Gastrocnemius medialis (tissue), 4 donors: ENCODE data around the gene PRRT1B. TPM values are rescaled to one million over a fixed set of nuclear protein-coding genes. Genes with fewer than 3 reads are reported as not detected.

ENCODE experiments used
- ATAC-seq, 2 donors: fragments of 150-250 bp; one replicate each; pipeline ENCODE4 v1.9.1; 2016
- DNase-seq, 2 donors: peaks; one replicate each; pipeline ENCODE4 v3.0.0-alpha.2; 2019
- H3K27ac ChIP-seq, 4 donors: fragments of 200-600 bp; sonication (generic); 1 replicate in 1 of 4; 2 replicates in 3 of 4; pipeline ENCODE4 v1.5.1; 2016 to 2018; ENCODE audit warnings: mild to moderate bottlenecking in 2 of 4, moderate library complexity in 1 of 4
- H3K27me3 ChIP-seq, 3 donors: fragments of 200-600 bp; sonication (generic) in 2 of 3; 1 replicate in 1 of 3; 2 replicates in 2 of 3; pipeline versions ENCODE4 v1.5.1 to v1.6.0; 2016 to 2019; ENCODE audit warnings: mild to moderate bottlenecking in 1 of 3, moderate library complexity in 1 of 3
- H3K36me3 ChIP-seq, 2 donors: fragments of 200-600 bp; sonication (generic) in 1 of 2; one replicate each; pipeline ENCODE4 v1.5.1; 2017 to 2018
- H3K4me1 ChIP-seq, 2 donors: fragments of 200-600 bp; sonication (generic) in 1 of 2; one replicate each; pipeline ENCODE4 v1.5.1; 2016 to 2017; ENCODE audit warnings: mild to moderate bottlenecking in 2 of 2
- H3K4me3 ChIP-seq, 4 donors: fragments of 200-600 bp; sonication (generic) in 3 of 4; 1 replicate in 1 of 4; 2 replicates in 3 of 4; pipeline ENCODE4 v1.5.1; 2016 to 2019; ENCODE audit warnings: mild to moderate bottlenecking in 2 of 4
- H3K9me3 ChIP-seq, 3 donors: fragments of 200-600 bp; sonication (generic) in 2 of 3; 1 replicate in 1 of 3; 2 replicates in 2 of 3; pipeline ENCODE4 v1.5.1; 2016 to 2019
- POLR2A ChIP-seq, 2 donors: fragments of 450-650 bp; IDR thresholded peaks; one replicate each; pipeline ENCODE4 v1.6.1; 2017; ENCODE audit warnings: antibody characterized with exemption in 2 of 2, mild to moderate bottlenecking in 2 of 2, moderate library complexity in 2 of 2
- in situ Hi-C, 4 donors: fragments of 200-750 bp; cut with MboI; loops; one replicate each; pipeline versions ENCODE4 v1.15.0 to v1.8.0; 2017; ENCODE audit warnings: low sequenced_read_pairs in 4 of 4
- intact Hi-C: fragments of 100-400 bp; cut with DNase I; formaldehyde crosslinking; loops from one replicate; pipeline ENCODE4 v1.15.1; 2023; ENCODE audit warnings: low total_unique reads
- total RNA-seq, 4 donors: library from RNA; depleted of rRNA; stranded (reverse); fragments of >200 nt; gene quantifications; one replicate each; pipeline versions ENCODE4 v1.1.0 to v1.2.3, GENCODE V29; 2016
- TF ChIP-seq, protein P1 (sequence below), 5 experiments: fragments of 450-650 bp in 3 of 5; fragments of 200-600 bp in 2 of 5; sonication (generic) in 2 of 5; IDR thresholded peaks in 4 of 5; conservative IDR thresholded peaks in 1 of 5; 1 replicate in 4 of 5; 2 replicates in 1 of 5; pipeline ENCODE4 v1.5.1; 2016 to 2019; ENCODE audit warnings: antibody characterized with exemption in 5 of 5, mild to moderate bottlenecking in 3 of 5, moderate library complexity in 3 of 5

The PRRT1B gene
- total RNA-seq, 4 donors from 2014 or later: not detected

DNA sequence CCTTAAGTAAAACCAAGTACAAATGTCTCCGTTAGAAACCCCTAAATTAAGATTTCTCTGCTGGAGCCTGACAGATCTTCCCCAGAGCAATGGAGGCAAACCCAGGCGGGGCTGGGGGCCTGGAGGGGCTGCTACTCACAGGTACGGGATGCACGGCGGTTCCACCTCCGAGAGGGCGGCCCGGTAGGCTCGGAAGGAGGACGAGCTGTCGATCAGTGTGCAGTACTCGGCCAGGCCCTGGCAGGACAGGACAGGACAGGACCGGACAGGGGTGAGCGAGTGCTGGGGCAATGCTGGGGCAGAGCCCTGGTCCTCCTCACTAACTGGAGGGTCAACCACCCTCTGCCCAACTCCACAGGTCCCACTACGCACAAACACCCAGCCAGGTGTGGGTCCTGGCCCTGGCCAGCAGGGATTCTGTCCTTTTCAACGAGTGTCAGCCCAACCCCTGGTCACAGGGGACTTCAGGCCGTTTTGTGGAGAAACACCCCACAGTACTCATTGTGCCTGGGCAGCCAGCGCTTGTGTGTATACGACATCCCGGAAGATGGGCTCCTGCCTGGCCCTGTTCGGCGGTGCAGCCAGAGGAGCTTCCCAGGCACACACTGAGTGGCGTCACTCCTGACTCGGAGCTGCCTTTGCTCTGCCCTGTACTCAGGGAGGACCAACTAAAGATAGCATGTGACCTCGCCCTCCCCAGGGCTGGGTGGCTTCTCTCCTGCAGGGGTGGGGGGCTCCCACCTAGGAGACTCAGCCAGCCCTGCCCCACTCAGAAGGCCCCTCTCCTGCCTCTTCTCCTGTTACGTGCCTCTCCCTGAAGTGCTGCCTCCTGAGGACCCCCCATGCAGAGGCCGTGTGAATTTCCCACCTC is 37.4 kb downstream of the PRRT1B start:
- no peak for DNase-seq
- TF ChIP-seq, protein P1, sequence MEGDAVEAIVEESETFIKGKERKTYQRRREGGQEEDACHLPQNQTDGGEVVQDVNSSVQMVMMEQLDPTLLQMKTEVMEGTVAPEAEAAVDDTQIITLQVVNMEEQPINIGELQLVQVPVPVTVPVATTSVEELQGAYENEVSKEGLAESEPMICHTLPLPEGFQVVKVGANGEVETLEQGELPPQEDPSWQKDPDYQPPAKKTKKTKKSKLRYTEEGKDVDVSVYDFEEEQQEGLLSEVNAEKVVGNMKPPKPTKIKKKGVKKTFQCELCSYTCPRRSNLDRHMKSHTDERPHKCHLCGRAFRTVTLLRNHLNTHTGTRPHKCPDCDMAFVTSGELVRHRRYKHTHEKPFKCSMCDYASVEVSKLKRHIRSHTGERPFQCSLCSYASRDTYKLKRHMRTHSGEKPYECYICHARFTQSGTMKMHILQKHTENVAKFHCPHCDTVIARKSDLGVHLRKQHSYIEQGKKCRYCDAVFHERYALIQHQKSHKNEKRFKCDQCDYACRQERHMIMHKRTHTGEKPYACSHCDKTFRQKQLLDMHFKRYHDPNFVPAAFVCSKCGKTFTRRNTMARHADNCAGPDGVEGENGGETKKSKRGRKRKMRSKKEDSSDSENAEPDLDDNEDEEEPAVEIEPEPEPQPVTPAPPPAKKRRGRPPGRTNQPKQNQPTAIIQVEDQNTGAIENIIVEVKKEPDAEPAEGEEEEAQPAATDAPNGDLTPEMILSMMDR (IDR thresholded peaks at IDR 0.05 in 4 of 5, conservative IDR thresholded peaks at IDR 0.05 in 1 of 5): no peak
- no peak for TF ChIP-seq POLR2A (IDR thresholded peaks at IDR 0.05)
- no peak overlapping the region for H3K4me3 ChIP-seq
- H3K36me3 ChIP-seq: peaks cover 4 to 85% of the 10 kb centered on the region in 2 donors
- no peak overlapping the region for H3K27ac ChIP-seq
- no peaks in the 10 kb centered on the region for H3K27me3 ChIP-seq
- in situ Hi-C loops: loop anchor here in 1 of 4 donors (25.0 kb wide), 1 partner anchor 680 kb away; no protein-coding TSS in a partner anchor
- no peaks in the 10 kb centered on the region for H3K9me3 ChIP-seq
- no peak for ATAC-seq
- H3K4me1 ChIP-seq: peaks cover 0 to 3% of the 10 kb centered on the region in 2 donors
- intact Hi-C loops: no loop called here

DNA sequence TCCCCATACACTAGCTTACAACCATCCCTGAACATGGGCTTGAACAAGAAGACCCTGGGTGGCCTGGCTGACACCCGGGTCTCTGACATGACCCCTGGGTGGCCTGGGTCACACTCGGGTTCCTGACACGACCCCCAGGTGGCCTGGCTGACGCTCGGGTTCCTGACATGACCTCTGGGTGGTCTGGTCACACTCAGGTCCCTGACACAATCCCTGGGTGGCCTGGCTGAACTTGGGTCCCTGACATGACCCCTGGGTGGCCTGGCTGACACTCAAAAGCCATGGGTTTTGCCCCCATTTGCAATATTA is 38.0 kb downstream of the PRRT1B start:
- in situ Hi-C loops: loop anchor here in 1 of 4 donors (25.0 kb wide), 1 partner anchor 679 kb away; no protein-coding TSS in a partner anchor
- Histone ChIP-seq H3K4me1 (peaks cover 0 to 3% of the 10 kb centered on the region in 2 donors), H3K9me3 (no peaks in the 10 kb centered on the region), H3K27ac (no peak overlapping the region), H3K27me3 (no peaks in the 10 kb centered on the region), H3K36me3 (peaks cover 4 to 85% of the 10 kb centered on the region in 2 donors), H3K4me3 (no peak overlapping the region)
- no peak for TF ChIP-seq POLR2A (IDR thresholded peaks at IDR 0.05)
- TF ChIP-seq, protein P1 (IDR thresholded peaks at IDR 0.05 in 4 of 5, conservative IDR thresholded peaks at IDR 0.05 in 1 of 5): no peak
- intact Hi-C loops: no loop called here
- ATAC-seq (no peak), DNase-seq (no peak)

DNA sequence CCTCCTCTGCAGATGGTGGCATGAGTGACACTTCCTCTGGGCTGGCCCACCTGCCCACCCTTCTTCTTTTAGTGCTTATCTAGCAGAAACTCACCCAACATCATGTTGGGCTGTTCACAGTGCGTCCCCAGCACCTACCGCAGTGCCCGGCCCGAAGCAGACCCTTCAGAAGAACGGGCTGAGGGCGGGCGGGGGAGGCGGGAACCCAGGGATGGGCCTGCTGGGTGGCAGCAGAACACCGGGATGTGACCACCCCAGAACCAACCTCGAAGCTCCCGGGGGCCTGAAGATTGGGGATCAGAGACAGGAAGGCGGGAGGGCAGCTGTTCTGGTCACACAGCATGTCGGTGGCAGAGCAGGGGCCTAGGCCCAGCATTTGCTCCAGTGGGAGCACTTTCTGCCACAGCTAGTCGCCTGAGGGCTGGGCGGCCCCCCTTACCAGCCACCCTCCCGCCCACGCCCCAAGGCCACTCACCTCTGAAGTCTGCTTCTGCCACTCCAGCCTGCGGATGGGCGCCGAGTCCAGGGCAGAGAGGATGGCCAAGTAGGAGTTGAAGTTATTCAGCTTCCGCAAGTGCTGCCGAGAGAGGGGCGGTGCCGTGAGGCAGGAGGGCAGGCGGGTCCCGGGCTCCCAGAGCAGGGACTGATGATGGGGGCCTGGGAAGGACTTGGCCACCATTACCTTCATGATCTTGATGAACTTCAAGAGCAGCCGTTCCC is 38.7 kb downstream of the PRRT1B start:
- no peaks in the 10 kb centered on the region for H3K9me3 ChIP-seq
- in situ Hi-C loops (loop anchor here in 1 of 4 donors (25.0 kb wide), 1 partner anchor 678 kb away; no protein-coding TSS in a partner anchor), intact Hi-C loops (no loop called here)
- no peaks in the 10 kb centered on the region for H3K27me3 ChIP-seq
- peaks cover 0 to 3% of the 10 kb centered on the region in 2 donors for H3K4me1 ChIP-seq
- TF ChIP-seq POLR2A (IDR thresholded peaks at IDR 0.05): no peak
- TF ChIP-seq, protein P1 (IDR thresholded peaks at IDR 0.05 in 4 of 5, conservative IDR thresholded peaks at IDR 0.05 in 1 of 5): no peak
- no peak for ATAC-seq
- H3K4me3 ChIP-seq: no peak overlapping the region
- no peak for DNase-seq
- no peak overlapping the region for H3K27ac ChIP-seq
- peaks cover 4 to 85% of the 10 kb centered on the region in 2 donors for H3K36me3 ChIP-seq

DNA sequence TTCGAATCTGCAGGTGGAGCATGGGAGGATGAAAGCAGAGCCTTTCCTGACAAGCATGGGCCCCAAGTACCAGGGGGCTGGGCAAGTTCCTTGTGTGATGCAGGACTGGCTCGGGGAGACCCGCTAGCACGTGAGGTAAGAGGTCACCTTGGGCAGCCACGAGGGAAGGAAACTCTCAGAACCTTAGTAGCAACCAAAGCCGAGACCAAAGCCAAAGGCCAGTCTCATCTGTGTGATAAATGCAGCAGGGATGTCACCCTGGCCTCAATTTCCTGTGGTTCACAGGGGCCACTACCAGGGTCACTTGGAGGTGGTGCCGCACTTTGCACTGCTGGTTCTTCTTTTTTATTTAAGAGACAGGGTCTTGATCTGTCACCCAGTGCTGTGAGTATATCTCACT is 39.5 kb downstream of the PRRT1B start:
- in situ Hi-C loops: loop anchor here in 1 of 4 donors (25.0 kb wide), 1 partner anchor 677 kb away; no protein-coding TSS in a partner anchor
- ATAC-seq: no peak
- Histone ChIP-seq H3K4me3 (no peak overlapping the region), H3K4me1 (peaks cover 0 to 3% of the 10 kb centered on the region in 2 donors), H3K9me3 (no peaks in the 10 kb centered on the region), H3K27ac (no peak overlapping the region), H3K27me3 (no peaks in the 10 kb centered on the region), H3K36me3 (peaks cover 4 to 85% of the 10 kb centered on the region in 2 donors)
- no peak for DNase-seq
- intact Hi-C loops: no loop called here
- TF ChIP-seq, protein P1 (IDR thresholded peaks at IDR 0.05 in 4 of 5, conservative IDR thresholded peaks at IDR 0.05 in 1 of 5): no peak
- TF ChIP-seq POLR2A (IDR thresholded peaks at IDR 0.05): no peak
